K562 (cell line): ENCODE results near the gene MEIS1.

ENCODE experiments used
- KLF16 ChIP-seq: IDR thresholded peaks from 2 replicates; pipeline ENCODE4 v1.6.1; 2016; ENCODE audit warnings: antibody characterized with exemption
- MECOM ChIP-seq: fragments of 250-450 bp; sonication (Bioruptor Pico); IDR thresholded peaks from 2 replicates; pipeline ENCODE4 v1.8.0; 2022; ENCODE audit warnings: inconsistent platforms
- NFRKB ChIP-seq: fragments of 450-650 bp; IDR thresholded peaks from 2 replicates; pipeline ENCODE4 v1.6.1; 2016; ENCODE audit warnings: low read depth
- NFYB ChIP-seq: IDR thresholded peaks from 2 replicates; pipeline ENCODE4 v1.6.1; 2011; ENCODE audit warnings: mild to moderate bottlenecking, moderate library complexity; ENCODE audit not compliant: insufficient read length; ENCODE audit errors: extremely low read depth
- SIRT6 ChIP-seq: IDR thresholded peaks from one replicate; pipeline ENCODE4 v1.6.1; 2012; ENCODE audit warnings: low read depth, mild to moderate bottlenecking, control low read depth, inconsistent platforms, low read length, moderate library complexity
- TCF7L2 ChIP-seq: fragments of 150-350 bp; IDR thresholded peaks from 2 replicates; pipeline ENCODE4 v1.6.1; 2016; ENCODE audit warnings: low read depth, mild to moderate bottlenecking, low read length, moderate library complexity
- ZBTB7A ChIP-seq: IDR thresholded peaks from 2 replicates; pipeline ENCODE4 v1.6.1; 2011; ENCODE audit warnings: low read depth, mild to moderate bottlenecking, low read length, moderate library complexity, borderline replicate concordance; ENCODE audit not compliant: control insufficient read depth
- TF ChIP-seq, protein P1 (sequence below): sonication (generic); formaldehyde crosslinking; IDR thresholded peaks from 2 replicates; pipeline ENCODE4 v1.8.0; 2022; ENCODE audit warnings: mild to moderate bottlenecking, missing genetic modification reagents, borderline replicate concordance
- TF ChIP-seq, protein P2 (sequence below): sonication (generic); formaldehyde crosslinking; IDR thresholded peaks from 2 replicates; pipeline ENCODE4 v1.8.0; 2023; ENCODE audit warnings: mild to moderate bottlenecking, missing genetic modification reagents
- TF ChIP-seq, protein P3 (sequence below), 3 experiments: IDR thresholded peaks in 2 of 3; conservative IDR thresholded peaks in 1 of 3; 2 replicates each; pipeline ENCODE4 v1.5.1; 2011 to 2012; ENCODE audit warnings: low read length in 3 of 3, mild to moderate bottlenecking in 3 of 3, control low read depth in 2 of 3, improper control_type of control experiment in 1 of 3, inconsistent platforms in 1 of 3, low read depth in 1 of 3, mixed read lengths in 1 of 3, moderate library complexity in 1 of 3; ENCODE audit not compliant: insufficient read depth in 2 of 3

DNA sequence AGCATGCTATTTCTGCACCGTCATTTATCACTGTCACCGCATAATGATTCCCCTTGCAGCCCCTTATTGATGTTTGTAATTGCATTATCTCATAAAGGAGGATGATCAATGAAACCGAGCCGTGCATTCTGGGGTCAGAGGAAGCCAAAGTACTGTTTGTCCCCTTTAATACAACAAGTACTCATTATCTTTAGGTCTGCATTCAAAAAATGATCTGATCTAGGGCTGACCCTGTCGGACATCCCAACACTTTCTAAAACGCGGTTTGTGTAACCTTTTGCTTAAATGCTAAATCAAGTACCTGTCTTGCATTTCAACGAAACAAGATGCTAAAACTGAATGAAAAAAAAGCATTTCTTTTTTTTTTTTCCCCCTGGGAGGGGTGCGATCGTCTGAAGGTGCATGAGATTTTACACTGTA is 143.8 kb downstream of the MEIS1 start:
- no peak for TF ChIP-seq KLF16
- TF ChIP-seq MECOM (CRISPR knock-in tag) = no peak
- no peak for TF ChIP-seq ZBTB7A
- TF ChIP-seq, protein P1, sequence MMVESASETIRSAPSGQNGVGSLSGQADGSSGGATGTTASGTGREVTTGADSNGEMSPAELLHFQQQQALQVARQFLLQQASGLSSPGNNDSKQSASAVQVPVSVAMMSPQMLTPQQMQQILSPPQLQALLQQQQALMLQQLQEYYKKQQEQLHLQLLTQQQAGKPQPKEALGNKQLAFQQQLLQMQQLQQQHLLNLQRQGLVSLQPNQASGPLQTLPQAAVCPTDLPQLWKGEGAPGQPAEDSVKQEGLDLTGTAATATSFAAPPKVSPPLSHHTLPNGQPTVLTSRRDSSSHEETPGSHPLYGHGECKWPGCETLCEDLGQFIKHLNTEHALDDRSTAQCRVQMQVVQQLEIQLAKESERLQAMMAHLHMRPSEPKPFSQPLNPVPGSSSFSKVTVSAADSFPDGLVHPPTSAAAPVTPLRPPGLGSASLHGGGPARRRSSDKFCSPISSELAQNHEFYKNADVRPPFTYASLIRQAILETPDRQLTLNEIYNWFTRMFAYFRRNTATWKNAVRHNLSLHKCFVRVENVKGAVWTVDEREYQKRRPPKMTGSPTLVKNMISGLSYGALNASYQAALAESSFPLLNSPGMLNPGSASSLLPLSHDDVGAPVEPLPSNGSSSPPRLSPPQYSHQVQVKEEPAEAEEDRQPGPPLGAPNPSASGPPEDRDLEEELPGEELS (CRISPR knock-in tag) = no peak
- no peak for TF ChIP-seq SIRT6
- no peak for TF ChIP-seq TCF7L2
- TF ChIP-seq, protein P2, sequence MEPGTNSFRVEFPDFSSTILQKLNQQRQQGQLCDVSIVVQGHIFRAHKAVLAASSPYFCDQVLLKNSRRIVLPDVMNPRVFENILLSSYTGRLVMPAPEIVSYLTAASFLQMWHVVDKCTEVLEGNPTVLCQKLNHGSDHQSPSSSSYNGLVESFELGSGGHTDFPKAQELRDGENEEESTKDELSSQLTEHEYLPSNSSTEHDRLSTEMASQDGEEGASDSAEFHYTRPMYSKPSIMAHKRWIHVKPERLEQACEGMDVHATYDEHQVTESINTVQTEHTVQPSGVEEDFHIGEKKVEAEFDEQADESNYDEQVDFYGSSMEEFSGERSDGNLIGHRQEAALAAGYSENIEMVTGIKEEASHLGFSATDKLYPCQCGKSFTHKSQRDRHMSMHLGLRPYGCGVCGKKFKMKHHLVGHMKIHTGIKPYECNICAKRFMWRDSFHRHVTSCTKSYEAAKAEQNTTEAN (CRISPR knock-in tag) = no peak
- TF ChIP-seq, protein P3, sequence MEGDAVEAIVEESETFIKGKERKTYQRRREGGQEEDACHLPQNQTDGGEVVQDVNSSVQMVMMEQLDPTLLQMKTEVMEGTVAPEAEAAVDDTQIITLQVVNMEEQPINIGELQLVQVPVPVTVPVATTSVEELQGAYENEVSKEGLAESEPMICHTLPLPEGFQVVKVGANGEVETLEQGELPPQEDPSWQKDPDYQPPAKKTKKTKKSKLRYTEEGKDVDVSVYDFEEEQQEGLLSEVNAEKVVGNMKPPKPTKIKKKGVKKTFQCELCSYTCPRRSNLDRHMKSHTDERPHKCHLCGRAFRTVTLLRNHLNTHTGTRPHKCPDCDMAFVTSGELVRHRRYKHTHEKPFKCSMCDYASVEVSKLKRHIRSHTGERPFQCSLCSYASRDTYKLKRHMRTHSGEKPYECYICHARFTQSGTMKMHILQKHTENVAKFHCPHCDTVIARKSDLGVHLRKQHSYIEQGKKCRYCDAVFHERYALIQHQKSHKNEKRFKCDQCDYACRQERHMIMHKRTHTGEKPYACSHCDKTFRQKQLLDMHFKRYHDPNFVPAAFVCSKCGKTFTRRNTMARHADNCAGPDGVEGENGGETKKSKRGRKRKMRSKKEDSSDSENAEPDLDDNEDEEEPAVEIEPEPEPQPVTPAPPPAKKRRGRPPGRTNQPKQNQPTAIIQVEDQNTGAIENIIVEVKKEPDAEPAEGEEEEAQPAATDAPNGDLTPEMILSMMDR (IDR thresholded peaks at IDR 0.05 in 2 of 3, conservative IDR thresholded peaks at IDR 0.05 in 1 of 3; ENCODE audit: insufficient read depth in 2 of 3, low read depth in 1 of 3, low read length in 3 of 3) = no peak
- TF ChIP-seq NFYB = no peak
- no peak for TF ChIP-seq NFRKB
